Measurements from ENCODE around the gene SGSM1. TPM values are rescaled to one million over a fixed set of nuclear protein-coding genes. Genes with fewer than 3 reads are reported as not detected.

The SGSM1 gene
- total RNA-seq, 1 experiment from 2014 or later: not detected

DNA sequence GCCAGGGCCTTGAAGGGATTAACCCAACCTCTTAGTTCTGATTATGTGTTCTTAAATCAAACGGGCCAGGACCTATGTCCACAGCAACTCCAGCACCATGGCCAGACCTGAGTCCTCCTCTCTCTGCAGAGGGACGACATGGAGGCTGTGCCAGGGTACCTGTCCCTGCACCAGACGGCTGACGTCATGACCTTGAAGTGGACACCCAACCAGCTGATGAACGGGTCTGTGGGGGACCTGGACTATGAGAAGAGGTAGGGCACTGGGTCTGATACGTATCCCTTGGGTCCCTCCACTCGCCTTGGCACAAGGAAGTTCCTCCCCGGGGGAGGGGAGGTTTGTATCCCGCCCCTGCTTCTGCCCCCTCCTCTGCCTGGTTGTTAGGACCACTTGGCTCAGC is 53.6 kb downstream of the SGSM1 start:
- Histone ChIP-seq H3K36me3 (no peaks in the 10 kb centered on the region), H3K9me3 (no peaks in the 10 kb centered on the region), H3K4me3 (no peak overlapping the region), H3K27me3 (peaks cover 3% of the 10 kb centered on the region; the same call in 1 of the 2 replicates)
- no peak for DNase-seq

DNA sequence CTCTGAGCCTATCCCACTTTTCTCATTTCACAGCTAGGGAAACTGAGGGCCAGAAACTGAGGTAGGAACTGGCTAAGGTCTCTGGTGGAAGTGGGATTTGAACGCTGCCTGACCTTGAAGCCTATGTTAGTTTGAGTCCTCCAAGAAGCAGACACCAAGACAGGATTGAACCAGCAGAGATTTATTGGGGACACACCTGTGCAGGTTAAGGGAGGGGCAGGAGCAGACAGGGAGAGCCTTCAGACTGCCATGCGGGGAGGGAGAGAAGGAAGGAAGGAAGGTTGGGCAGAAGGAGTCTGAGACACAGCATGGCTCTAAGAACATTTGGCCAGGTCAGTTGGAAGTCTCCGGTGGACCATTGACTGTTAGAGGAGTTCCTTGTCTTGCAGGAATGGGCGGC is 59.5 kb downstream of the SGSM1 start:
- Histone ChIP-seq H3K4me3 (no peak overlapping the region), H3K27me3 (0 out of 2 replicates have a peak, but pooled peaks cover 3% of the 10 kb centered on the region), H3K9me3 (no peaks in the 10 kb centered on the region), H3K36me3 (no peaks in the 10 kb centered on the region)
- DNase-seq: no peak

DNA sequence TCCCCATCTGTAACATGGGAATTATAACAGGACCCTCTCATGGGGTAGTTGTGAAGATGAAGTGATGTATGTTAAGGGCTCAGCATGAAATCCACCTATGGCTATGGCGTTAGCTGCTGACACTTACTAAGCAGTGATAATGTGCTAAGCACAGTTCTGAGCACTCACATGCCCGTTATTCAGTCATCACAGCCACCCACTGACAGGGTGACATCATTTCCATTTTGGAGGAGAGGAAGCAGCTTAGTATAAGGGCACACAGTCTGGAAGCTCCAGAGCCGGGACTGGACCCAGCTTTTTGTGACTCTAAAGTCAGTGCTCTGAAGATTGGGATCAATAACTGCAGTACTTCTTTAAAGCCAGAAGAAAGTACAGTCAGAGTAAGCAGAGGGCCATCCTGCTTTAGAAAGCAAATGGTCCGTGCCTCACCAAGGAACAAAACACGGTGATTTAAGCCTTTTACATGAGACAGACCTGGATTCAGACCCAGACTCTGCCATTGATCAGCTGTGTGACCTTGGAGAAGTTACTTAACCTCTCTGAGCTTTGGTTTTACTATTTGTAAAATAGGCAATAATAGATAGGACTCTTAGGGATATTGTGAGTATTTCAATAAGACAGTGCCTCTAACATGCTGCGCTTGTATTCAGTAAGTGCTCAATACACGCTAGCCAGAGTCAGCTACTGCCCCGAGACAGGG is 61.5 kb downstream of the SGSM1 start:
- 0 out of 2 replicates have a peak, but pooled peaks cover 3% of the 10 kb centered on the region for H3K27me3 ChIP-seq
- no peaks in the 10 kb centered on the region for H3K36me3 ChIP-seq
- peak; percentile 5 for DNase-seq
- H3K9me3 ChIP-seq: no peaks in the 10 kb centered on the region
- H3K4me3 ChIP-seq: no peak overlapping the region

- DNase-seq: no peak
- Histone ChIP-seq H3K27me3 (peaks cover 3% of the 10 kb centered on the region; the same call in 1 of the 2 replicates), H3K9me3 (no peaks in the 10 kb centered on the region), H3K36me3 (no peaks in the 10 kb centered on the region), H3K4me3 (no peak overlapping the region)
These were observed 63.0 kb downstream of the SGSM1 start for GRCh38 chr22:24868979-24869378.

- Histone ChIP-seq H3K27me3 (peaks cover 3% of the 10 kb centered on the region; the same call in 1 of the 2 replicates), H3K36me3 (no peaks in the 10 kb centered on the region)
These were observed 65.7 kb downstream of the SGSM1 start for GRCh38 chr22:24871611-24872205.

GRCh38 chr22:24873226-24873625 is 67.2 kb downstream of the SGSM1 start:
- DNase-seq: no peak

More at GRCh38 chr22:24871611-24872205, 65.7 kb downstream of the SGSM1 start:
- H3K9me3 ChIP-seq: no peaks in the 10 kb centered on the region
- no peak for DNase-seq
- no peak overlapping the region for H3K4me3 ChIP-seq

GRCh38 chr22:24875862-24876506 is 70.0 kb downstream of the SGSM1 start:
- Histone ChIP-seq H3K4me3 (no peak overlapping the region), H3K9me3 (no peaks in the 10 kb centered on the region), H3K36me3 (no peaks in the 10 kb centered on the region), H3K27me3 (peaks cover 3% of the 10 kb centered on the region; the same call in 1 of the 2 replicates)
- peak; percentile 24 for DNase-seq

More at GRCh38 chr22:24873226-24873625, 67.2 kb downstream of the SGSM1 start:
- Histone ChIP-seq H3K27me3 (peaks cover 3% of the 10 kb centered on the region; the same call in 1 of the 2 replicates), H3K4me3 (no peak overlapping the region), H3K9me3 (no peaks in the 10 kb centered on the region), H3K36me3 (no peaks in the 10 kb centered on the region)

DNA sequence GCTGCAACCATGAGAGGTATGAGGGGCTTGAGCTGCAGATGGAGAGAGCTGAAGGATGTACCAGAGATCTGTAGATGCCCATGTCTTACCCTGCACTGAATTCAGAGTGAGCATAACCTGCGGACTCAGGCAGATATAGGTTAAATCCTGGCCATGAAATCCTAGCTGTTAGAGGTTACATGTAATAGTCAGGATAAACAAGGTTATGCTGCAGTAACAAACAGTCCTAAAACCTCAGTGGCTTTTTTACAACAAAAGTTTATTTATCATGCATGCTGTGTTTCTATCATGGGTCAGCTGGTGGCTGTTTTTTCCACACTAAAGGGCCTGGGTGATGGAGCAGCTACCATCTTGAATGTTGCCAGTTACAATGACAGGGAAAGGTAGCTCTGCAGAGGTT is 70.7 kb downstream of the SGSM1 start:
- Histone ChIP-seq H3K36me3 (no peaks in the 10 kb centered on the region), H3K4me3 (no peak overlapping the region), H3K27me3 (peaks cover 3% of the 10 kb centered on the region; the same call in 1 of the 2 replicates), H3K9me3 (no peaks in the 10 kb centered on the region)
- no peak for DNase-seq

- Histone ChIP-seq H3K27me3 (0 out of 2 replicates have a peak, but pooled peaks cover 2% of the 10 kb centered on the region), H3K36me3 (no peaks in the 10 kb centered on the region), H3K4me3 (no peak overlapping the region), H3K9me3 (no peaks in the 10 kb centered on the region)
- no peak for DNase-seq
These were observed 73.0 kb downstream of the SGSM1 start for GRCh38 chr22:24878969-24879368.

DNA sequence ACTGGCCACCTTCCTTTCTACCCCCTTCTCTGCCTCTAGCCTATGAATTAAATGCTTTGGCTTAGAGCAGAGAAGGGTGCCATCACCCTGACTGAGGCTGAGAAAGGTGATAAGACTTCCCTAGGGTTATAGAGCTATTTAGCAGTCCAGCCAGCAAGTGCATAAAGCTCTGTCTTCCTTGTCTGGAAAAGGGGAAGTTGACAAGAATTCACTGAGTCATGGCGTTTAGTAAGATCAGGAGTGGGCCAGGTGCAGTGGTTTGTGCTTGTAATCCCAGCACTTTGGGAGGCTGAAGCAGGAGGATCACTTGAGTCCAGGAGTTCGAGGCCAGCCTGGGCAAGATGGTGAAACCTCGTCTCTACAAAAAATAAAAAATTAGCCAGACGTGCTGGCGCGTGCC is 77.4 kb downstream of the SGSM1 start:
- Histone ChIP-seq H3K4me3 (no peak overlapping the region), H3K36me3 (no peaks in the 10 kb centered on the region), H3K9me3 (no peaks in the 10 kb centered on the region), H3K27me3 (0 out of 2 replicates have a peak, but pooled peaks cover 2% of the 10 kb centered on the region)
- no peak for DNase-seq

GRCh38 chr22:24887260-24887659 is 81.2 kb downstream of the SGSM1 start:
- DNase-seq: no peak
- Histone ChIP-seq H3K4me3 (no peak overlapping the region), H3K36me3 (no peaks in the 10 kb centered on the region)

GRCh38 chr22:24893341-24894070 is 87.5 kb downstream of the SGSM1 start:
- no peaks in the 10 kb centered on the region for H3K9me3 ChIP-seq
- no peak for DNase-seq
- H3K36me3 ChIP-seq: no peaks in the 10 kb centered on the region
- no peak overlapping the region for H3K4me3 ChIP-seq
- no peaks in the 10 kb centered on the region for H3K27me3 ChIP-seq

More at GRCh38 chr22:24887260-24887659, 81.2 kb downstream of the SGSM1 start:
- Histone ChIP-seq H3K9me3 (no peaks in the 10 kb centered on the region), H3K27me3 (0 out of 2 replicates have a peak, but pooled peaks cover 2% of the 10 kb centered on the region)

GRCh38 chr22:24894220-24894975 is 88.4 kb downstream of the SGSM1 start:
- peak; percentile 96 for DNase-seq
- H3K9me3 ChIP-seq: no peaks in the 10 kb centered on the region
- no peaks in the 10 kb centered on the region for H3K36me3 ChIP-seq
- no peak overlapping the region for H3K4me3 ChIP-seq
- no peaks in the 10 kb centered on the region for H3K27me3 ChIP-seq

- peak; percentile 55 for DNase-seq
- Histone ChIP-seq H3K36me3 (no peaks in the 10 kb centered on the region), H3K4me3 (no peak overlapping the region), H3K27me3 (no peaks in the 10 kb centered on the region), H3K9me3 (no peaks in the 10 kb centered on the region)
These were observed 89.0 kb downstream of the SGSM1 start for GRCh38 chr22:24894998-24895397.

DNA sequence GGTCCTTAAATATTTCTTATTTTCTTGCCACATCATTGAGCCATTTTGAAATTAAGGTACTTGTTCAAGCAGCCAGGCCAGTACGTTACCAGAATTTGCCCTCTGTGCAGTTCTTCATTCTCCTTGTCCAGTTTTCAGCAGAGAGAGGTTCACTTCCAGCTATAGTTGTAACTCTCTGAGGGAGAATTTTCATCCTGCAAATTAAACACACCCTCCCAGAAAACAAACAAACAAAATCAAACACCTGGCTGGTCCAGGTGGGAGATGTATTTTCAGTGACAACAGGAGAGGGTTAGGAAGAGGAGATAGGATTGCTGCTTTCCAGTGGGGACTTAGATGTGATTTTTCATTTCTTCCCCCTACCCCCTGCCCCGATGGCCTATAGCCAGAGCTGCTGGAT is 95.4 kb downstream of the SGSM1 start:
- Histone ChIP-seq H3K36me3 (no peaks in the 10 kb centered on the region), H3K27me3 (no peaks in the 10 kb centered on the region; the same call in 1 of the 2 replicates), H3K9me3 (peaks cover 7% of the 10 kb centered on the region), H3K4me3 (no peak overlapping the region)
- no peak for DNase-seq

GRCh38 chr22:24905909-24906308 is 99.9 kb downstream of the SGSM1 start:
- Histone ChIP-seq H3K9me3 (peaks cover 9% of the 10 kb centered on the region), H3K4me3 (no peak overlapping the region), H3K27me3 (no peaks in the 10 kb centered on the region; the same call in 1 of the 2 replicates), H3K36me3 (no peaks in the 10 kb centered on the region)
- DNase-seq: no peak

Data from MG63 (cell line).